ENCODE data around the gene TSSK1B. TPM values are rescaled to one million over a fixed set of nuclear protein-coding genes. Genes with fewer than 3 reads are reported as not detected.

Gene TSSK1B
- total RNA-seq, 1 experiment from 2014 or later = 0.33 TPM

Other genes with a start within 250 kb of the TSSK1B start
- gene MCC, start 53.5 kb upstream of the TSSK1B start, total RNA-seq (2014; rRNA removed) = 7.1 and 10.3 TPM in 2 replicates
- gene YTHDC2, start 78.7 kb upstream of the TSSK1B start, total RNA-seq (2014; rRNA removed) = 16.9 and 20.2 TPM in 2 replicates

All from PC-3 (cell line).